Inflammatory macrophage (primary cell): ENCODE measurements around the gene THY1.

Experiments
- DNase-seq, 2 donors: peaks; one replicate each; pipeline ENCODE4 v3.0.0-alpha.2; 2020 to 2022

The THY1 gene

GRCh38 chr11:119368121-119369034, 54.6 kb downstream of the THY1 start:
- no peak for DNase-seq

GRCh38 chr11:119367661-119368120, 55.3 kb downstream of the THY1 start:
- DNase-seq, result peak; percentile 70 to 87
